Measurements from ENCODE around the gene FILIP1L. TPM values are rescaled to one million over a fixed set of nuclear protein-coding genes. Genes with fewer than 3 reads are reported as not detected.

Gene FILIP1L
- total and polyA plus RNA-seq, 2 experiments from 2014 or later: 0.45 to 0.82 TPM

DNA sequence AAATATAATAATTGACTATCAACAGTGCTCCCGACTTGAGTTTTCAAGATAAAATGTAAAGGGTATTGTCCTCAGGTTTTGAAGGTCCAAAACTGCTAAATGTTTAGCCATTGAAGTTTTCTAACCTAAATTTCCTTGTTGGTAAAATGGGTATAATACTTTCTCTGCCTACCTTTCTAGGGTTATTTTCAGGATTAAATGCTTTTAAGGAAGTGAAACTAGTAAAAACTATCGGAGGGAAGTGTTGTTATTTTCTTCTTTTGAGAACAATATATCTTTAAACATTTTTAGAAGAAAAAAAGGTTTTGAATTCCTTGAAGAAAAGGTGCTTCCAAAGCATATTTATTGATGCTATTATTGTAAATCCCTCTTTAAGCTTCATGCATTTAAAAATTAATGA lies 67.3 kb downstream of the FILIP1L start:
- no peak overlapping the region for H3K27ac ChIP-seq
- DNase-seq (ENCODE audit: low read depth in 1 of 2, low spot score in 1 of 2): no peak
- H3K27me3 ChIP-seq: peaks cover 53% of the 10 kb centered on the region
- no peak overlapping the region for H3K4me3 ChIP-seq
- no peaks in the 10 kb centered on the region for H3K9me3 ChIP-seq (ENCODE audit: low read depth)
- H3K4me1 ChIP-seq (ENCODE audit: low read depth): no peaks in the 10 kb centered on the region
- H3K36me3 ChIP-seq: no peaks in the 10 kb centered on the region
- TF ChIP-seq, protein P1, sequence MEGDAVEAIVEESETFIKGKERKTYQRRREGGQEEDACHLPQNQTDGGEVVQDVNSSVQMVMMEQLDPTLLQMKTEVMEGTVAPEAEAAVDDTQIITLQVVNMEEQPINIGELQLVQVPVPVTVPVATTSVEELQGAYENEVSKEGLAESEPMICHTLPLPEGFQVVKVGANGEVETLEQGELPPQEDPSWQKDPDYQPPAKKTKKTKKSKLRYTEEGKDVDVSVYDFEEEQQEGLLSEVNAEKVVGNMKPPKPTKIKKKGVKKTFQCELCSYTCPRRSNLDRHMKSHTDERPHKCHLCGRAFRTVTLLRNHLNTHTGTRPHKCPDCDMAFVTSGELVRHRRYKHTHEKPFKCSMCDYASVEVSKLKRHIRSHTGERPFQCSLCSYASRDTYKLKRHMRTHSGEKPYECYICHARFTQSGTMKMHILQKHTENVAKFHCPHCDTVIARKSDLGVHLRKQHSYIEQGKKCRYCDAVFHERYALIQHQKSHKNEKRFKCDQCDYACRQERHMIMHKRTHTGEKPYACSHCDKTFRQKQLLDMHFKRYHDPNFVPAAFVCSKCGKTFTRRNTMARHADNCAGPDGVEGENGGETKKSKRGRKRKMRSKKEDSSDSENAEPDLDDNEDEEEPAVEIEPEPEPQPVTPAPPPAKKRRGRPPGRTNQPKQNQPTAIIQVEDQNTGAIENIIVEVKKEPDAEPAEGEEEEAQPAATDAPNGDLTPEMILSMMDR (IDR thresholded peaks at IDR 0.05; ENCODE audit: low read depth, low read length): no peak

DNA sequence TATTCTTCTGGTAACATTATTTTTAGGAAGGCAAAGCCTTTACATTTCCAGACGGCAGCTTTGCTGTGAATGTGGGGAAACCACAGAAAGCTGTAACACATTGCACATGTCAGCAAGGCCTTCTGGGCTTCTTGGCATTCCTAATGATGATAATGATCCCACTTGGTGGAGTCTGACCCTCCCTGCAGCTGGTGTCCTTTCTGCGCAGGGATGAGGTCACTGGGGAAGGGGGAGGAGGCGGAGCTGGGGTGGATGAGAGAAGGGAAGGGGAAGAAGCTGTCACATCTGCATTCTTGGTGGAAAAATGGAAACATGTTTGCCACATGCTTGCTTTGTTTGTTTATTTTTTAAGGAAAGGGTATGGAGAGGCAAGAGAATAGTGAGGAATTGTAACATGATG lies 68.6 kb downstream of the FILIP1L start:
- H3K4me1 ChIP-seq (ENCODE audit: low read depth): peaks cover 3% of the 10 kb centered on the region
- H3K27me3 ChIP-seq: peaks cover 58% of the 10 kb centered on the region
- no peak overlapping the region for H3K27ac ChIP-seq
- TF ChIP-seq, protein P1 (IDR thresholded peaks at IDR 0.05; ENCODE audit: low read depth, low read length): no peak
- no peaks in the 10 kb centered on the region for H3K9me3 ChIP-seq (ENCODE audit: low read depth)
- H3K36me3 ChIP-seq: no peaks in the 10 kb centered on the region
- no peak overlapping the region for H3K4me3 ChIP-seq
- peak in 1 of 2 donors; percentile 98 for DNase-seq (ENCODE audit: low read depth in 1 of 2, low spot score in 1 of 2)

DNA sequence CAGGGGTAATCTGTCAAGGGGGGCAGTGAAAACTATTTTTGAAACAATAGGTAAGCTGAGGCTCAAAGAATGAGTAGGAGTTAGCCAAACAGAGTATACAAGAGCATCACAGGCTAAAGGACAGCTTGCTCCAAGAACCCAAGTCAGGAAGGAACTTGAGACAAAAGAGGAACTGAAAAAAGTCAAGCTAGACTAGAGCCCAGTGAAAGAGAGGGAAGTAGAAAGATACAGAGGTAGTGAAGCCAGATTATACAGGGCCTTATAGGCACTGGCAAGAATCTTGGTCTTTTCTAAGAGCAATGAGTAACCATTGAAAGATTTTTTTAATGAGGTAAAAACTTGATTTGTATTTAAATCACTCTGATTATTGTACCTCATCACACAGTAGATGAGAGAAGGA lies 69.9 kb downstream of the FILIP1L start:
- TF ChIP-seq, protein P1 (IDR thresholded peaks at IDR 0.05; ENCODE audit: low read depth, low read length): no peak
- Histone ChIP-seq H3K4me3 (no peak overlapping the region), H3K4me1 (ENCODE audit: low read depth) (peaks cover 8% of the 10 kb centered on the region), H3K27ac (no peak overlapping the region), H3K36me3 (no peaks in the 10 kb centered on the region), H3K27me3 (peaks cover 58% of the 10 kb centered on the region), H3K9me3 (ENCODE audit: low read depth) (no peaks in the 10 kb centered on the region)
- no peak for DNase-seq (ENCODE audit: low read depth in 1 of 2, low spot score in 1 of 2)

DNA sequence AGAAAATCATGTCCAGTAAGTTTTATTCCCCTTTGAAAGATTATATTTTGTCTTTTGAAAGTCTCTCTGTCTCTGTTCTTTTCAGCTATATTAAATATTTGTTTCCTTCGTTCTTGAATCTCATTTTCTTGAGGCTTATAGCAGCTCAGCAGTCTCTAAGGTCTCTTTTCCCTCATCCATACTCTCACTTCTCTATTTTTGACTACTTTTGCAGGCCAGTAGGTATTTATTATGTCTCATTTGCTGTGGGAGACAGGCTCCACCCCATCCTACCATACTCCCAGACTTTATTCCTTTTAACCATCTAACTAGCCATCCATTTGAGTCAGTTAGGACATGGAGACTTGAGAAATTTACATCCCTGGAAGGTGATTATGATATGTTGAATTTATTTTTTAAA lies 71.0 kb downstream of the FILIP1L start:
- no peaks in the 10 kb centered on the region for H3K36me3 ChIP-seq
- TF ChIP-seq, protein P1 (IDR thresholded peaks at IDR 0.05; ENCODE audit: low read depth, low read length): no peak
- no peaks in the 10 kb centered on the region for H3K9me3 ChIP-seq (ENCODE audit: low read depth)
- H3K4me1 ChIP-seq (ENCODE audit: low read depth): peaks cover 8% of the 10 kb centered on the region
- no peak for DNase-seq (ENCODE audit: low read depth in 1 of 2, low spot score in 1 of 2)
- no peak overlapping the region for H3K4me3 ChIP-seq
- peaks cover 59% of the 10 kb centered on the region for H3K27me3 ChIP-seq
- H3K27ac ChIP-seq: no peak overlapping the region

DNA sequence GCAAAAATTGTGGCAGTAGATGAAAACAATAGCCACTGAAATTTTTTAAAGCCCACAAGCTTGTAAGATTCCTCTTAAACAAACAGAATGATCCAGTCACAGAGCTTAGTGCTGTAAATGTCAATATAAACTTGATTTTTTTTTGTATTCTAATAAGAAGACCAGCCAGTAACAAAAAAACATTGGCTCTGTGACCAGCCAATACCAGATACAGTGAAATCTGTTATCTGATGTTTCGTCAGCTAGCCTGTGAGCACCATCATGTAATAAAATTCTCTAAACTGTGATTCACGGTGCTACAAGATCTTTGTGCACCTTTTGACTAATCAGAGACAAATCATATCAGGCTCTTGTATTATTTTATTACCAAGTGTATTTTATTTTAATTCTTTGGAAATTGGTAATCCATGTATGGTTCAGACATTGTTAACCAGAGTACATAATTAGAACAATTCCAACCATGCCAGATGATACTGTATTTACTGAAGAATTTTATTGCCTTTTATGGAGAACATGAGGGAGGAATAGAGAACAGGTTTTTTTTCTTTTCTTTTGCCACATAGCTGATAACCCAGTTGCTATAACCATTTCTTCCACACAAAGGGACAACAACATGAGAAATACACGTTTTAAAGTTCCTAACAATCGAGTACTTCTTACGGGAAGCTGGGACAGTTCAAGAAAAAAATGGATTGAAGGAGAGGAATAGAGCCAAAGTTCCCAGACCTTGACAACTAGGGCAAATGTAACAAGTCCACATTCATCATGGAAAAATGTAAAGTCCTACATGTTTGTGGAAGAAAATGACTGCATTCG lies 71.9 kb downstream of the FILIP1L start:
- no peak overlapping the region for H3K4me3 ChIP-seq
- H3K36me3 ChIP-seq: no peaks in the 10 kb centered on the region
- no peaks in the 10 kb centered on the region for H3K9me3 ChIP-seq (ENCODE audit: low read depth)
- no peak overlapping the region for H3K27ac ChIP-seq
- peaks cover 59% of the 10 kb centered on the region for H3K27me3 ChIP-seq
- peaks cover 8% of the 10 kb centered on the region for H3K4me1 ChIP-seq (ENCODE audit: low read depth)
- TF ChIP-seq, protein P1 (IDR thresholded peaks at IDR 0.05; ENCODE audit: low read depth, low read length): no peak
- peak in 1 of 2 donors; percentile 91 for DNase-seq (ENCODE audit: low read depth in 1 of 2, low spot score in 1 of 2)
